Stimulated activated memory B cell treated with anti-CD40 and anti-IgM and Interleukin-4, amounts not matched to agents 10 μg/mL and 1 μg/mL and 100 μg/mL, for 72 hours (primary cell): Measurements from ENCODE around the gene FUCA2.

Experiments
- ATAC-seq: fragments of 150-1000 bp; cut with Tn5 transposase; 2 replicates; pipeline ENCODE4 v1.10.0; 2021
- H3K27ac Mint-ChIP-seq: one replicate; pipeline ENCODE4 v1.8.0; 2022; ENCODE audit warnings: mild to moderate bottlenecking, mixed read lengths
- H3K27me3 Mint-ChIP-seq: one replicate; pipeline ENCODE4 v1.8.0; 2022; ENCODE audit warnings: mixed read lengths
- H3K36me3 Mint-ChIP-seq: one replicate; pipeline ENCODE4 v1.8.0; 2022; ENCODE audit warnings: mixed read lengths
- H3K4me1 Mint-ChIP-seq: one replicate; pipeline ENCODE4 v1.8.0; 2022; ENCODE audit warnings: mixed read lengths
- H3K4me3 Mint-ChIP-seq: one replicate; pipeline ENCODE4 v1.8.0; 2022; ENCODE audit warnings: mild to moderate bottlenecking, moderate library complexity, mixed read lengths
- H3K9me3 Mint-ChIP-seq: one replicate; pipeline ENCODE4 v1.8.0; 2022; ENCODE audit warnings: mixed read lengths

The FUCA2 gene

GRCh38 chr6:143542888-143543287 lies 31.4 kb upstream of the FUCA2 start:
- Mint-ChIP-seq H3K27me3 (no peaks in the 10 kb centered on the region), H3K4me1 (peaks cover 18% of the 10 kb centered on the region), H3K36me3 (peaks cover 6% of the 10 kb centered on the region), H3K9me3 (no peaks in the 10 kb centered on the region), H3K27ac (peak overlapping the region; percentile 16), H3K4me3 (no peak overlapping the region)
- ATAC-seq: no peak

- Mint-ChIP-seq H3K27me3 (no peaks in the 10 kb centered on the region), H3K36me3 (peaks cover 3% of the 10 kb centered on the region), H3K9me3 (no peaks in the 10 kb centered on the region), H3K4me3 (no peak overlapping the region), H3K27ac (no peak overlapping the region), H3K4me1 (peaks cover 36% of the 10 kb centered on the region)
- ATAC-seq: no peak
Observed at GRCh38 chr6:143540192-143540591, 28.7 kb upstream of the FUCA2 start.

GRCh38 chr6:143539734-143540133 lies 28.2 kb upstream of the FUCA2 start:
- H3K4me1 Mint-ChIP-seq: peaks cover 40% of the 10 kb centered on the region
- no peaks in the 10 kb centered on the region for H3K9me3 Mint-ChIP-seq
- no peak overlapping the region for H3K27ac Mint-ChIP-seq

GRCh38 chr6:143539106-143539505 lies 27.6 kb upstream of the FUCA2 start:
- Mint-ChIP-seq H3K27me3 (no peaks in the 10 kb centered on the region), H3K27ac (no peak overlapping the region), H3K4me3 (no peak overlapping the region), H3K36me3 (no peaks in the 10 kb centered on the region), H3K9me3 (no peaks in the 10 kb centered on the region), H3K4me1 (peaks cover 44% of the 10 kb centered on the region)
- ATAC-seq: no peak

More at GRCh38 chr6:143539734-143540133, 28.2 kb upstream of the FUCA2 start:
- no peak for ATAC-seq
- no peaks in the 10 kb centered on the region for H3K27me3 Mint-ChIP-seq
- no peaks in the 10 kb centered on the region for H3K36me3 Mint-ChIP-seq
- H3K4me3 Mint-ChIP-seq: no peak overlapping the region

- Mint-ChIP-seq H3K4me1 (peaks cover 38% of the 10 kb centered on the region), H3K36me3 (no peaks in the 10 kb centered on the region), H3K27ac (no peak overlapping the region), H3K9me3 (no peaks in the 10 kb centered on the region), H3K27me3 (no peaks in the 10 kb centered on the region), H3K4me3 (no peak overlapping the region)
- no peak for ATAC-seq
Observed at GRCh38 chr6:143538374-143538773, 26.9 kb upstream of the FUCA2 start.

GRCh38 chr6:143536866-143537691 lies 25.6 kb upstream of the FUCA2 start:
- Mint-ChIP-seq H3K27ac (peak overlapping the region; percentile 58), H3K27me3 (no peaks in the 10 kb centered on the region), H3K9me3 (no peaks in the 10 kb centered on the region), H3K4me3 (peak overlapping the region; percentile 77), H3K36me3 (no peaks in the 10 kb centered on the region), H3K4me1 (peaks cover 34% of the 10 kb centered on the region)
- peak; percentile 81 for ATAC-seq

GRCh38 chr6:143536461-143536865 lies 24.9 kb upstream of the FUCA2 start:
- Mint-ChIP-seq H3K27ac (peak overlapping the region; percentile 83), H3K9me3 (no peaks in the 10 kb centered on the region), H3K4me1 (peaks cover 34% of the 10 kb centered on the region), H3K4me3 (peak overlapping the region; percentile 67), H3K36me3 (no peaks in the 10 kb centered on the region), H3K27me3 (no peaks in the 10 kb centered on the region)
- ATAC-seq: peak; percentile 83

GRCh38 chr6:143535189-143535614 lies 23.7 kb upstream of the FUCA2 start:
- ATAC-seq: no peak
- peak overlapping the region; percentile 83 for H3K27ac Mint-ChIP-seq
- H3K4me3 Mint-ChIP-seq: no peak overlapping the region
- H3K4me1 Mint-ChIP-seq: peaks cover 33% of the 10 kb centered on the region
- no peaks in the 10 kb centered on the region for H3K9me3 Mint-ChIP-seq
- no peaks in the 10 kb centered on the region for H3K36me3 Mint-ChIP-seq
- no peaks in the 10 kb centered on the region for H3K27me3 Mint-ChIP-seq

GRCh38 chr6:143531720-143532499 lies 20.4 kb upstream of the FUCA2 start:
- Mint-ChIP-seq H3K4me3 (no peak overlapping the region), H3K9me3 (no peaks in the 10 kb centered on the region), H3K27me3 (no peaks in the 10 kb centered on the region), H3K36me3 (no peaks in the 10 kb centered on the region), H3K27ac (no peak overlapping the region), H3K4me1 (peaks cover 30% of the 10 kb centered on the region)
- ATAC-seq: no peak

GRCh38 chr6:143529095-143529494 lies 17.6 kb upstream of the FUCA2 start:
- Mint-ChIP-seq H3K36me3 (peaks cover 3% of the 10 kb centered on the region), H3K4me1 (peaks cover 11% of the 10 kb centered on the region), H3K27ac (peak overlapping the region; percentile 79), H3K27me3 (no peaks in the 10 kb centered on the region), H3K4me3 (no peak overlapping the region), H3K9me3 (no peaks in the 10 kb centered on the region)
- ATAC-seq: no peak

GRCh38 chr6:143528164-143528811 lies 16.8 kb upstream of the FUCA2 start:
- Mint-ChIP-seq H3K9me3 (peaks cover 2% of the 10 kb centered on the region), H3K27ac (peak overlapping the region; percentile 79), H3K4me1 (peaks cover 11% of the 10 kb centered on the region), H3K4me3 (no peak overlapping the region), H3K27me3 (no peaks in the 10 kb centered on the region), H3K36me3 (peaks cover 8% of the 10 kb centered on the region)
- ATAC-seq: peak; percentile 58

GRCh38 chr6:143527677-143528076 lies 16.2 kb upstream of the FUCA2 start:
- peaks cover 11% of the 10 kb centered on the region for H3K4me1 Mint-ChIP-seq
- H3K36me3 Mint-ChIP-seq: peaks cover 8% of the 10 kb centered on the region
- H3K27me3 Mint-ChIP-seq: no peaks in the 10 kb centered on the region
- no peak for ATAC-seq
- no peak overlapping the region for H3K4me3 Mint-ChIP-seq
- H3K27ac Mint-ChIP-seq: peak overlapping the region; percentile 79
- H3K9me3 Mint-ChIP-seq: peaks cover 2% of the 10 kb centered on the region

GRCh38 chr6:143525356-143525755 lies 13.8 kb upstream of the FUCA2 start:
- no peak overlapping the region for H3K27ac Mint-ChIP-seq
- H3K4me3 Mint-ChIP-seq: no peak overlapping the region
- ATAC-seq: no peak

GRCh38 chr6:143522039-143522600 lies 10.6 kb upstream of the FUCA2 start:
- H3K36me3 Mint-ChIP-seq: peaks cover 8% of the 10 kb centered on the region

More at GRCh38 chr6:143525356-143525755, 13.8 kb upstream of the FUCA2 start:
- Mint-ChIP-seq H3K9me3 (peaks cover 2% of the 10 kb centered on the region), H3K27me3 (no peaks in the 10 kb centered on the region), H3K36me3 (peaks cover 8% of the 10 kb centered on the region), H3K4me1 (peaks cover 11% of the 10 kb centered on the region)

GRCh38 chr6:143517447-143517773 lies 5.9 kb upstream of the FUCA2 start:
- H3K36me3 Mint-ChIP-seq: no peaks in the 10 kb centered on the region
- no peak overlapping the region for H3K4me3 Mint-ChIP-seq
- no peak for ATAC-seq
- H3K9me3 Mint-ChIP-seq: no peaks in the 10 kb centered on the region
- H3K4me1 Mint-ChIP-seq: peaks cover 13% of the 10 kb centered on the region
- H3K27me3 Mint-ChIP-seq: no peaks in the 10 kb centered on the region
- no peak overlapping the region for H3K27ac Mint-ChIP-seq

More at GRCh38 chr6:143522039-143522600, 10.6 kb upstream of the FUCA2 start:
- H3K27me3 Mint-ChIP-seq: no peaks in the 10 kb centered on the region
- no peak for ATAC-seq
- H3K4me3 Mint-ChIP-seq: no peak overlapping the region
- H3K4me1 Mint-ChIP-seq: peaks cover 4% of the 10 kb centered on the region
- H3K9me3 Mint-ChIP-seq: peaks cover 2% of the 10 kb centered on the region
- H3K27ac Mint-ChIP-seq: no peak overlapping the region
